NB4 (cell line): Measurements from ENCODE around the gene MBD5.

Experiments used
- DNase-seq: peaks from one replicate; pipeline ENCODE4 v3.0.0; 2010; ENCODE audit warnings: low read depth
- H3K4me3 ChIP-seq: one replicate; pipeline ENCODE4 v1.5.1; 2011; ENCODE audit warnings: mild to moderate bottlenecking, low read depth, low read length, moderate library complexity
- CTCF ChIP-seq: IDR thresholded peaks from one replicate; pipeline ENCODE4 v1.5.1; 2012; ENCODE audit warnings: low read depth, low read length
- MAX ChIP-seq: IDR thresholded peaks from 2 replicates; pipeline ENCODE4 v1.6.1; 2011; ENCODE audit warnings: low read depth, low read length
- MYC ChIP-seq: IDR thresholded peaks from 2 replicates; pipeline ENCODE4 v1.6.1; 2011; ENCODE audit warnings: low read depth, low read length
- POLR2A ChIP-seq: IDR thresholded peaks from 2 replicates; pipeline ENCODE4 v1.6.1; 2011; ENCODE audit warnings: mild to moderate bottlenecking; ENCODE audit not compliant: insufficient read length; ENCODE audit errors: extremely low read depth

Gene MBD5

GRCh38 chr2:148416248-148416647, 395.4 kb downstream of the MBD5 start:
- TF ChIP-seq MYC = no peak
- H3K4me3 ChIP-seq = no peak overlapping the region
- no peak for DNase-seq

GRCh38 chr2:148430101-148430500, 409.2 kb downstream of the MBD5 start:
- peak; percentile 15 for DNase-seq
- no peak for TF ChIP-seq MYC
- no peak for TF ChIP-seq MAX
- TF ChIP-seq CTCF = no peak
- TF ChIP-seq POLR2A = no peak
- H3K4me3 ChIP-seq = no peak overlapping the region

- DNase-seq = no peak
- TF ChIP-seq MAX (no peak), MYC (no peak)
- H3K4me3 ChIP-seq = no peak overlapping the region
Measured at GRCh38 chr2:148447877-148448276, 427.0 kb downstream of the MBD5 start.

GRCh38 chr2:148450531-148450930, 429.6 kb downstream of the MBD5 start:
- no peak overlapping the region for H3K4me3 ChIP-seq
- TF ChIP-seq MYC (no peak), POLR2A (no peak), MAX (no peak), CTCF (no peak)
- no peak for DNase-seq

- no peak for DNase-seq
- TF ChIP-seq MAX (no peak), POLR2A (no peak), CTCF (no peak), MYC (no peak)
- H3K4me3 ChIP-seq = no peak overlapping the region
Measured at GRCh38 chr2:148451046-148451445, 430.2 kb downstream of the MBD5 start.

GRCh38 chr2:148455791-148456190, 434.9 kb downstream of the MBD5 start:
- DNase-seq = no peak
- no peak for TF ChIP-seq MAX
- TF ChIP-seq MYC = no peak
- no peak for TF ChIP-seq POLR2A
- TF ChIP-seq CTCF = no peak
- H3K4me3 ChIP-seq = no peak overlapping the region

GRCh38 chr2:148458171-148458570, 437.3 kb downstream of the MBD5 start:
- no peak overlapping the region for H3K4me3 ChIP-seq
- TF ChIP-seq POLR2A (no peak), MYC (no peak), MAX (no peak), CTCF (no peak)
- DNase-seq = no peak
